K562 (cell line): Measurements from ENCODE around the gene LRRC51. TPM values are rescaled to one million over a fixed set of nuclear protein-coding genes. Genes with fewer than 3 reads are reported as not detected.

Experiments used
- CEBPG ChIP-seq, 3 experiments: fragments of 200-800 bp in 1 of 3; sonication (Bioruptor generic) in 1 of 3; sonication (generic) in 1 of 3; formaldehyde crosslinking in 1 of 3; IDR thresholded peaks in 2 of 3; conservative IDR thresholded peaks in 1 of 3; 2 replicates each; pipeline versions ENCODE4 v1.6.1 to v1.8.0; 2016 to 2022; ENCODE audit warnings: missing compliant biosample characterization in 2 of 3, missing genetic modification characterization in 2 of 3, mild to moderate bottlenecking in 1 of 3, missing genetic modification reagents in 1 of 3
- ELF2 ChIP-seq: fragments of 250-450 bp; sonication (Bioruptor Pico); IDR thresholded peaks from 2 replicates; pipeline ENCODE4 v1.5.0; 2021; ENCODE audit warnings: mild to moderate bottlenecking
- ETV1 ChIP-seq: fragments of 450-650 bp; conservative IDR thresholded peaks from 2 replicates; pipeline ENCODE4 v1.6.1; 2016; ENCODE audit warnings: missing genetic modification characterization, control low read depth, low read depth, missing compliant biosample characterization
- NFATC3 ChIP-seq: fragments of 450-650 bp; IDR thresholded peaks from 2 replicates; pipeline ENCODE4 v1.6.1; 2017; ENCODE audit warnings: mild to moderate bottlenecking
- NONO ChIP-seq, 2 experiments: fragments of 200-400 bp in 1 of 2; fragments of 450-650 bp in 1 of 2; formaldehyde crosslinking in 1 of 2; IDR thresholded peaks; 2 replicates each; pipeline ENCODE4 v1.6.1; 2017; ENCODE audit warnings: low read depth in 2 of 2, mild to moderate bottlenecking in 2 of 2, moderate library complexity in 2 of 2, low read length in 1 of 2
- SMAD1 ChIP-seq: fragments of 150-350 bp; IDR thresholded peaks from 2 replicates; pipeline ENCODE4 v1.6.1; 2014; ENCODE audit warnings: low read length, low read depth; ENCODE audit not compliant: partially characterized antibody
- SNIP1 ChIP-seq: fragments of 450-650 bp; IDR thresholded peaks from 2 replicates; pipeline ENCODE4 v1.7.1; 2017; ENCODE audit warnings: low read depth, mild to moderate bottlenecking
- TEAD4 ChIP-seq, 2 experiments: sonication (generic) in 1 of 2; formaldehyde crosslinking in 1 of 2; IDR thresholded peaks; 2 replicates each; pipeline versions ENCODE4 v1.6.1 to v1.8.0; 2012 to 2022; ENCODE audit warnings: borderline replicate concordance in 1 of 2, inconsistent platforms in 1 of 2, low read length in 1 of 2, mild to moderate bottlenecking in 1 of 2, missing genetic modification reagents in 1 of 2
- ZNF324 ChIP-seq: fragments of 250-450 bp; sonication (Bioruptor Pico); IDR thresholded peaks from 2 replicates; pipeline ENCODE4 v1.4.0; 2020; ENCODE audit warnings: mild to moderate bottlenecking
- ZNF431 ChIP-seq: sonication (generic); formaldehyde crosslinking; IDR thresholded peaks from 2 replicates; pipeline ENCODE4 v1.8.0; 2022; ENCODE audit warnings: mild to moderate bottlenecking, missing genetic modification reagents
- ZNF785 ChIP-seq: fragments of 250-450 bp; sonication (Bioruptor Pico); IDR thresholded peaks from 2 replicates; pipeline ENCODE4 v1.4.0; 2020; ENCODE audit warnings: mild to moderate bottlenecking
- polyA plus RNA-seq, 8 experiments: library from polyadenylated mRNA; depleted of rRNA in 4 of 8; stranded (reverse) in 5 of 8; unstranded in 3 of 8; fragments of >200 nt; fragmentation: Nextera tagmentation in 2 of 8; fragmentation: Illumina TruSeq in 1 of 8; extraction: Ambion mirVana in 2 of 8; extraction: Trizol in 1 of 8; gene quantifications; 2 replicates each; pipeline versions ENCODE4 v1.2.1 to v1.2.3, GENCODE V29; 2011 to 2014; ENCODE audit warnings: inconsistent platforms in 1 of 8, missing spikeins in 1 of 8
- total RNA-seq, 7 experiments: library from RNA; depleted of rRNA in 6 of 7; stranded (reverse); fragments of >200 nt in 6 of 7; fragmentation: Illumina TruSeq in 2 of 7; extraction: Trizol in 2 of 7; gene quantifications; 2 replicates each; pipeline versions ENCODE4 v1.2.1 to v1.2.3, GENCODE V29; 2011 to 2021; ENCODE audit warnings: low replicate concordance in 1 of 7
- TF ChIP-seq, protein P1 (sequence below): fragments of 200-400 bp; formaldehyde crosslinking; IDR thresholded peaks from 2 replicates; pipeline ENCODE4 v1.6.1; 2017; ENCODE audit warnings: mild to moderate bottlenecking, low read depth, low read length, moderate library complexity
- TF ChIP-seq, protein P2 (sequence below), 3 experiments: fragments of 200-800 bp in 1 of 3; sonication (Bioruptor generic) in 1 of 3; sonication (generic) in 1 of 3; formaldehyde crosslinking in 1 of 3; IDR thresholded peaks; 2 replicates each; pipeline versions ENCODE4 v1.6.1 to v1.8.0; 2016 to 2022; ENCODE audit warnings: mild to moderate bottlenecking in 2 of 3, missing compliant biosample characterization in 2 of 3, missing genetic modification characterization in 2 of 3, missing genetic modification reagents in 1 of 3
- TF ChIP-seq, protein P3 (sequence below): fragments of 450-650 bp; formaldehyde crosslinking; IDR thresholded peaks from 2 replicates; pipeline ENCODE4 v1.4.0; 2020; ENCODE audit warnings: mild to moderate bottlenecking

Gene LRRC51
- total and polyA plus RNA-seq, 9 of the 15 experiments (the other 6 are each of a cell fraction or from before 2014, with no cell fraction given), result 4.7 to 10.6 (median 5.6) TPM

DNA sequence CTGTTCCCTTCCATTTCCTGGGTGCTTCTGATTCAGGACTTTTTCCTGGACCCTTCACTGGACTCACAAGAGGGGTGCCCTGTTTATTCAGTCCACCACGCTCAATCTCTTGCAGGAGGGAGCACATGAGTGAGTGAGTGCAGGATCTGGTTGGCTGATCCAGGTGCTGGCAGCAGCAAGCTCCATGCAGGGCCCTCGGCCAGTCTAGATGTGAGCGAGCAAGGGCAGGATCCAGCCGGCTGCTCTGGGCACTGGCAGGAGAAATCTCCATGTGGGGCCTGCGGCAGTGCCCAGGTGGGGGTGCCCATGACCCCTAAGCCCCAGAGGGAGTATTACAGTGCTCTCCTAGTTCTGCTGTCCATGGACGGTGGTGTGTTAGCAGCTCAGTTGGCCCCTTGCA lies 43.4 kb downstream of the LRRC51 start (continued):
- TF ChIP-seq SMAD1, result no peak
- no peak for TF ChIP-seq ELF2
- no peak for TF ChIP-seq ZNF431 (CRISPR knock-in tag)
- TF ChIP-seq TEAD4 (IDR thresholded peaks at IDR 0.05; ENCODE audit: low read length), result no peak
- TF ChIP-seq TEAD4 (CRISPR knock-in tag; IDR thresholded peaks at IDR 0.05; ENCODE audit: borderline replicate concordance), result no peak
- no peak for TF ChIP-seq ETV1 (tag)
- TF ChIP-seq SNIP1, result no peak
- no peak for TF ChIP-seq NFATC3
- no peak for TF ChIP-seq ZNF324 (CRISPR knock-in tag)
- no peak for TF ChIP-seq CEBPG (CRISPR knock-in tag; IDR thresholded peaks at IDR 0.05)
- no peak for TF ChIP-seq CEBPG (tag; conservative IDR thresholded peaks at IDR 0.05 in 1 of 2, IDR thresholded peaks at IDR 0.05 in 1 of 2)
- TF ChIP-seq, protein P1, sequence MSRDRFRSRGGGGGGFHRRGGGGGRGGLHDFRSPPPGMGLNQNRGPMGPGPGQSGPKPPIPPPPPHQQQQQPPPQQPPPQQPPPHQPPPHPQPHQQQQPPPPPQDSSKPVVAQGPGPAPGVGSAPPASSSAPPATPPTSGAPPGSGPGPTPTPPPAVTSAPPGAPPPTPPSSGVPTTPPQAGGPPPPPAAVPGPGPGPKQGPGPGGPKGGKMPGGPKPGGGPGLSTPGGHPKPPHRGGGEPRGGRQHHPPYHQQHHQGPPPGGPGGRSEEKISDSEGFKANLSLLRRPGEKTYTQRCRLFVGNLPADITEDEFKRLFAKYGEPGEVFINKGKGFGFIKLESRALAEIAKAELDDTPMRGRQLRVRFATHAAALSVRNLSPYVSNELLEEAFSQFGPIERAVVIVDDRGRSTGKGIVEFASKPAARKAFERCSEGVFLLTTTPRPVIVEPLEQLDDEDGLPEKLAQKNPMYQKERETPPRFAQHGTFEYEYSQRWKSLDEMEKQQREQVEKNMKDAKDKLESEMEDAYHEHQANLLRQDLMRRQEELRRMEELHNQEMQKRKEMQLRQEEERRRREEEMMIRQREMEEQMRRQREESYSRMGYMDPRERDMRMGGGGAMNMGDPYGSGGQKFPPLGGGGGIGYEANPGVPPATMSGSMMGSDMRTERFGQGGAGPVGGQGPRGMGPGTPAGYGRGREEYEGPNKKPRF, result no peak
- TF ChIP-seq NONO (IDR thresholded peaks at IDR 0.05; ENCODE audit: low read depth in 2 of 2, low read length in 1 of 2), result no peak
- TF ChIP-seq, protein P2, sequence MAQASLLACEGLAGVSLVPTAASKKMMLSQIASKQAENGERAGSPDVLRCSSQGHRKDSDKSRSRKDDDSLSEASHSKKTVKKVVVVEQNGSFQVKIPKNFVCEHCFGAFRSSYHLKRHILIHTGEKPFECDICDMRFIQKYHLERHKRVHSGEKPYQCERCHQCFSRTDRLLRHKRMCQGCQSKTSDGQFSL (CRISPR knock-in tag; IDR thresholded peaks at IDR 0.05), result no peak
- TF ChIP-seq, protein P2 (tag; IDR thresholded peaks at IDR 0.05), result no peak
- TF ChIP-seq ZNF785 (CRISPR knock-in tag), result no peak
- TF ChIP-seq, protein P3, sequence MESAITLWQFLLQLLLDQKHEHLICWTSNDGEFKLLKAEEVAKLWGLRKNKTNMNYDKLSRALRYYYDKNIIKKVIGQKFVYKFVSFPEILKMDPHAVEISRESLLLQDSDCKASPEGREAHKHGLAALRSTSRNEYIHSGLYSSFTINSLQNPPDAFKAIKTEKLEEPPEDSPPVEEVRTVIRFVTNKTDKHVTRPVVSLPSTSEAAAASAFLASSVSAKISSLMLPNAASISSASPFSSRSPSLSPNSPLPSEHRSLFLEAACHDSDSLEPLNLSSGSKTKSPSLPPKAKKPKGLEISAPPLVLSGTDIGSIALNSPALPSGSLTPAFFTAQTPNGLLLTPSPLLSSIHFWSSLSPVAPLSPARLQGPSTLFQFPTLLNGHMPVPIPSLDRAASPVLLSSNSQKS, result no peak
